ENCODE results near the gene PPP4R1. TPM values are rescaled to one million over a fixed set of nuclear protein-coding genes. Genes with fewer than 3 reads are reported as not detected.

PPP4R1 gene
- total RNA-seq, 1 donor from 2014 or later, result 132 TPM

DNA sequence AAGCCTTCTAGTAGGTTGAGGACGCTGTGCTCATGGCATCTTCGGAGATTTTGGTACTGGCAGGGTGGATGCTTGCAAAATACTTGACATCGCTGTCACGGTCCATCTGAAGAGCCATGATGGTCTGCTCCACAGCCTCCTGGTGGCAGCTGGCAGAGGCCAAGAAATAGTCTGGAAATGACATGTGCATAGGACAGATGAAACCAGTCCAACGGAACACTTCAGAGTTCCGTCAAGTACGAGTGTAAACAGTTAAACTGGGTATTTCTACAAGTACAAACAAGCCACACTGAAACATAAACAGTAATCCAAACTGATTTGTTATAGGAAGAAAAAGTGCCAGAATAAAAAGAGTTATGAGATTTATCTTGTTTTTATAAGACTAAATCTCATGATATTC, 66.6 kb downstream of the PPP4R1 start:
- peaks cover 38% of the 10 kb centered on the region for H3K36me3 Mint-ChIP-seq (ENCODE audit: low read depth, unreplicated experiment)
- H2AFZ ChIP-seq (ENCODE audit: low read depth, low read length), result no peak overlapping the region
- no peak overlapping the region for H3K4me2 ChIP-seq (ENCODE audit: low read length)
- TF ChIP-seq EZH2 (IDR thresholded peaks at IDR 0.05; ENCODE audit: insufficient read depth, low read length), result no peak
- TF ChIP-seq, protein P1, sequence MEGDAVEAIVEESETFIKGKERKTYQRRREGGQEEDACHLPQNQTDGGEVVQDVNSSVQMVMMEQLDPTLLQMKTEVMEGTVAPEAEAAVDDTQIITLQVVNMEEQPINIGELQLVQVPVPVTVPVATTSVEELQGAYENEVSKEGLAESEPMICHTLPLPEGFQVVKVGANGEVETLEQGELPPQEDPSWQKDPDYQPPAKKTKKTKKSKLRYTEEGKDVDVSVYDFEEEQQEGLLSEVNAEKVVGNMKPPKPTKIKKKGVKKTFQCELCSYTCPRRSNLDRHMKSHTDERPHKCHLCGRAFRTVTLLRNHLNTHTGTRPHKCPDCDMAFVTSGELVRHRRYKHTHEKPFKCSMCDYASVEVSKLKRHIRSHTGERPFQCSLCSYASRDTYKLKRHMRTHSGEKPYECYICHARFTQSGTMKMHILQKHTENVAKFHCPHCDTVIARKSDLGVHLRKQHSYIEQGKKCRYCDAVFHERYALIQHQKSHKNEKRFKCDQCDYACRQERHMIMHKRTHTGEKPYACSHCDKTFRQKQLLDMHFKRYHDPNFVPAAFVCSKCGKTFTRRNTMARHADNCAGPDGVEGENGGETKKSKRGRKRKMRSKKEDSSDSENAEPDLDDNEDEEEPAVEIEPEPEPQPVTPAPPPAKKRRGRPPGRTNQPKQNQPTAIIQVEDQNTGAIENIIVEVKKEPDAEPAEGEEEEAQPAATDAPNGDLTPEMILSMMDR (IDR thresholded peaks at IDR 0.05; ENCODE audit: insufficient read depth, low read depth, low read length), result no peak
- H3K9me3 ChIP-seq (ENCODE audit: insufficient read depth, low read depth, low read length), result no peaks in the 10 kb centered on the region
- no peaks in the 10 kb centered on the region for H3K27me3 ChIP-seq (ENCODE audit: insufficient read depth, low read length)
- FAIRE-seq, result no peak
- H3K4me1 ChIP-seq (ENCODE audit: insufficient read depth, low read length), result no peaks in the 10 kb centered on the region
- H4K20me1 ChIP-seq (ENCODE audit: insufficient read depth, low read length), result peaks cover 41% of the 10 kb centered on the region
- H3K79me2 ChIP-seq (ENCODE audit: insufficient read depth, low read length), result peaks cover 16% of the 10 kb centered on the region
- no peak overlapping the region for H3K4me3 Mint-ChIP-seq (ENCODE audit: unreplicated experiment)
- no peak overlapping the region for H3K4me3 ChIP-seq (ENCODE audit: insufficient read depth, low read depth, low read length)
- H3K4me1 Mint-ChIP-seq (ENCODE audit: low read depth, unreplicated experiment), result peaks cover 2% of the 10 kb centered on the region
- DNase-seq (ENCODE audit: low read depth), result no peak
- peaks cover 53% of the 10 kb centered on the region for H3K36me3 ChIP-seq (ENCODE audit: insufficient read depth, low read length)
- H3K27me3 Mint-ChIP-seq (ENCODE audit: low read depth, unreplicated experiment), result no peaks in the 10 kb centered on the region
- H3K9ac ChIP-seq (ENCODE audit: low read length), result no peak overlapping the region
- H3K27ac ChIP-seq (ENCODE audit: low read depth, low read length), result no peak overlapping the region
- no peak overlapping the region for H3K27ac Mint-ChIP-seq (ENCODE audit: unreplicated experiment)
- no peaks in the 10 kb centered on the region for H3K9me3 Mint-ChIP-seq (ENCODE audit: unreplicated experiment)

DNA sequence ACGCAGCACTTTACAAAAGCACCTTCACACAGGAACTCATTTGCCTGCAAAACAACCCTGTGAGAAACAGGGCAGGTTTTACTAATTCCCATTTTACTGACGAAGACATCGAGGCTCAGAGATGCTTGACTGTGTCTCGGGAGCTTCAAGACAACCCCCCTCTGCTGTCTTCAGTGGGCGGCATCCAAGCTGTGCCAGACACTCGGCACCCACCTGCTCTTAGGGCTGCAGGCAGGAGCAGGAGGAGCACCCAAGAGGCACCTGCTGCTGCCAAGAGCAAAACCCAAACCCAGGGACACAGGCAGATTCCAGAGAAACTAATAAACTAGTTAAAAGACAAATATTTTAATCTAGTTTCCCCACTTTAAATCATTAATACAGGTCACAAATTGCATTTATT, 67.9 kb downstream of the PPP4R1 start:
- Mint-ChIP-seq H3K4me3 (ENCODE audit: unreplicated experiment) (no peak overlapping the region), H3K27me3 (ENCODE audit: low read depth, unreplicated experiment) (no peaks in the 10 kb centered on the region)
- TF ChIP-seq, protein P1 (IDR thresholded peaks at IDR 0.05; ENCODE audit: insufficient read depth, low read depth, low read length), result no peak
- TF ChIP-seq EZH2 (IDR thresholded peaks at IDR 0.05; ENCODE audit: insufficient read depth, low read length), result no peak

DNA sequence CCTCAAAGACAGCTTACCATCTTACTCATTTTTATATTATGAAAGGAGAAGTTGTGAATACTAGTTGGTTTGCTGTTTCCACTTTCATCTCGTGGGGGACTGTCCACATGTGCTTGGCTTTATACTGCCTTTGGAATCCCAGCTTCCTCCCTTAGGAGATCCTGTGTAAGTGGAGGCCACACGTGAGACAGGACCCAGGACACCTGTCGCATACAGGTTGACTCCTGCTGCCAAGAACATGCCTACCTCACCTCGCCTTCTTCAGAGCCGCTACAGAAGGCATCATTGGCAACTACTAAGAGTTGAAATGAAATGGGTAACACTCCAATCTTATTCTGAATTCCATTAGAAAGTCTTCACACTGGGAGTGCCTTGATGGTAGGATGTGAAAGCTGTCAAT, 69.3 kb downstream of the PPP4R1 start:
- H3K27ac Mint-ChIP-seq (ENCODE audit: unreplicated experiment), result no peak overlapping the region
- FAIRE-seq, result no peak
- H3K79me2 ChIP-seq (ENCODE audit: insufficient read depth, low read length), result no peaks in the 10 kb centered on the region

More for the DNA sequence above, 67.9 kb downstream of the PPP4R1 start:
- H3K4me3 ChIP-seq (ENCODE audit: insufficient read depth, low read depth, low read length), result no peak overlapping the region
- H4K20me1 ChIP-seq (ENCODE audit: insufficient read depth, low read length), result peaks cover 34% of the 10 kb centered on the region
- peaks cover 2% of the 10 kb centered on the region for H3K4me1 Mint-ChIP-seq (ENCODE audit: low read depth, unreplicated experiment)
- H3K4me1 ChIP-seq (ENCODE audit: insufficient read depth, low read length), result no peaks in the 10 kb centered on the region
- H3K36me3 ChIP-seq (ENCODE audit: insufficient read depth, low read length), result peaks cover 43% of the 10 kb centered on the region
- H3K4me2 ChIP-seq (ENCODE audit: low read length), result no peak overlapping the region
- H3K9me3 Mint-ChIP-seq (ENCODE audit: unreplicated experiment), result no peaks in the 10 kb centered on the region
- H3K79me2 ChIP-seq (ENCODE audit: insufficient read depth, low read length), result peaks cover 5% of the 10 kb centered on the region
- DNase-seq (ENCODE audit: low read depth), result no peak
- FAIRE-seq, result no peak
- H3K27ac Mint-ChIP-seq (ENCODE audit: unreplicated experiment), result no peak overlapping the region
- peaks cover 28% of the 10 kb centered on the region for H3K36me3 Mint-ChIP-seq (ENCODE audit: low read depth, unreplicated experiment)
- no peak overlapping the region for H2AFZ ChIP-seq (ENCODE audit: low read depth, low read length)
- no peak overlapping the region for H3K27ac ChIP-seq (ENCODE audit: low read depth, low read length)
- no peaks in the 10 kb centered on the region for H3K27me3 ChIP-seq (ENCODE audit: insufficient read depth, low read length)
- H3K9me3 ChIP-seq (ENCODE audit: insufficient read depth, low read depth, low read length), result no peaks in the 10 kb centered on the region
- H3K9ac ChIP-seq (ENCODE audit: low read length), result no peak overlapping the region

More for the DNA sequence above, 69.3 kb downstream of the PPP4R1 start:
- Mint-ChIP-seq H3K4me3 (ENCODE audit: unreplicated experiment) (no peak overlapping the region), H3K27me3 (ENCODE audit: low read depth, unreplicated experiment) (no peaks in the 10 kb centered on the region), H3K9me3 (ENCODE audit: unreplicated experiment) (no peaks in the 10 kb centered on the region), H3K4me1 (ENCODE audit: low read depth, unreplicated experiment) (peaks cover 2% of the 10 kb centered on the region), H3K36me3 (ENCODE audit: low read depth, unreplicated experiment) (peaks cover 24% of the 10 kb centered on the region)
- no peaks in the 10 kb centered on the region for H3K4me1 ChIP-seq (ENCODE audit: insufficient read depth, low read length)
- H3K9ac ChIP-seq (ENCODE audit: low read length), result no peak overlapping the region
- DNase-seq (ENCODE audit: low read depth), result no peak
- H3K9me3 ChIP-seq (ENCODE audit: insufficient read depth, low read depth, low read length), result no peaks in the 10 kb centered on the region
- H3K27ac ChIP-seq (ENCODE audit: low read depth, low read length), result no peak overlapping the region
- no peak overlapping the region for H3K4me3 ChIP-seq (ENCODE audit: insufficient read depth, low read depth, low read length)
- H2AFZ ChIP-seq (ENCODE audit: low read depth, low read length), result no peak overlapping the region
- peaks cover 22% of the 10 kb centered on the region for H4K20me1 ChIP-seq (ENCODE audit: insufficient read depth, low read length)
- H3K36me3 ChIP-seq (ENCODE audit: insufficient read depth, low read length), result peaks cover 39% of the 10 kb centered on the region
- no peak overlapping the region for H3K4me2 ChIP-seq (ENCODE audit: low read length)
- H3K27me3 ChIP-seq (ENCODE audit: insufficient read depth, low read length), result no peaks in the 10 kb centered on the region
- no peak for TF ChIP-seq EZH2 (IDR thresholded peaks at IDR 0.05; ENCODE audit: insufficient read depth, low read length)
- TF ChIP-seq, protein P1 (IDR thresholded peaks at IDR 0.05; ENCODE audit: insufficient read depth, low read depth, low read length), result no peak

Data from astrocyte (in vitro differentiated cells and primary cell).